MCF 10A (cell line): ENCODE measurements around the gene LCE4A. TPM values are rescaled to one million over a fixed set of nuclear protein-coding genes. Genes with fewer than 3 reads are reported as not detected.
A peak's percentile ranks its signal among the peaks of the same experiment; 100 is the strongest.

Experiments
- BruUV-seq: library from RNA; stranded (reverse); fragments of 400-500 nt; replicated peaks from 2 replicates; lab custom pipeline; 2021; lab: Mats Ljungman, UMichigan
- CTCF ChIA-PET: fragments of 300-600 bp; sonication (Branson Sonifier 250); formaldehyde crosslinking; extraction: SDS; loops from one replicate; lab custom pipeline; 2021; ENCODE audit warnings: antibody characterized with exemption, inconsistent platforms; lab: Yijun Ruan, JAX
- POLR2A ChIA-PET: fragments of 300-600, 350-650 bp; sonication (Branson Sonifier 250); formaldehyde crosslinking; extraction: SDS; loops from one replicate; lab custom pipeline; 2020; ENCODE audit warnings: antibody characterized with exemption, inconsistent platforms; lab: Yijun Ruan, JAX
- DNase-seq: peaks from one replicate; pipeline ENCODE4 v3.0.0-alpha.2; 2018; ENCODE audit not compliant: unreplicated experiment
- H3K27ac Mint-ChIP-seq: one replicate; pipeline ENCODE4 v1.8.0; 2022; ENCODE audit warnings: mild to moderate bottlenecking, low read depth, mixed read lengths; ENCODE audit not compliant: unreplicated experiment
- H3K27me3 Mint-ChIP-seq: one replicate; pipeline ENCODE4 v1.8.0; 2022; ENCODE audit warnings: mixed read lengths; ENCODE audit not compliant: insufficient read depth, unreplicated experiment
- H3K36me3 Mint-ChIP-seq: one replicate; pipeline ENCODE4 v1.8.0; 2022; ENCODE audit warnings: mild to moderate bottlenecking, moderate library complexity, mixed read lengths; ENCODE audit not compliant: insufficient read depth, unreplicated experiment
- H3K4me1 Mint-ChIP-seq: one replicate; pipeline ENCODE4 v1.8.0; 2022; ENCODE audit warnings: mixed read lengths; ENCODE audit not compliant: insufficient read depth, unreplicated experiment
- H3K4me3 Mint-ChIP-seq: one replicate; pipeline ENCODE4 v1.8.0; 2022; ENCODE audit warnings: mild to moderate bottlenecking, moderate library complexity, mixed read lengths; ENCODE audit not compliant: unreplicated experiment
- H3K9me3 Mint-ChIP-seq: one replicate; pipeline ENCODE4 v1.8.0; 2022; ENCODE audit warnings: mixed read lengths; ENCODE audit not compliant: unreplicated experiment
- intact Hi-C: fragments of 100-400 bp; cut with micrococcal nuclease; formaldehyde crosslinking; loops from 2 replicates; pipeline ENCODE4 v1.14.1; 2022
- total RNA-seq: library from RNA; stranded (reverse); gene quantifications from 2 replicates; pipeline ENCODE4 v1.2.3, GENCODE V29; 2022
- TF ChIP-seq, protein P1 (sequence below): fragments of 200-600 bp; IDR thresholded peaks from one replicate; pipeline ENCODE4 v1.8.0; 2022; ENCODE audit warnings: antibody characterized with exemption, mild to moderate bottlenecking; ENCODE audit not compliant: unreplicated experiment

Gene LCE4A
- total RNA-seq, 1 experiment from 2014 or later, result not detected

DNA sequence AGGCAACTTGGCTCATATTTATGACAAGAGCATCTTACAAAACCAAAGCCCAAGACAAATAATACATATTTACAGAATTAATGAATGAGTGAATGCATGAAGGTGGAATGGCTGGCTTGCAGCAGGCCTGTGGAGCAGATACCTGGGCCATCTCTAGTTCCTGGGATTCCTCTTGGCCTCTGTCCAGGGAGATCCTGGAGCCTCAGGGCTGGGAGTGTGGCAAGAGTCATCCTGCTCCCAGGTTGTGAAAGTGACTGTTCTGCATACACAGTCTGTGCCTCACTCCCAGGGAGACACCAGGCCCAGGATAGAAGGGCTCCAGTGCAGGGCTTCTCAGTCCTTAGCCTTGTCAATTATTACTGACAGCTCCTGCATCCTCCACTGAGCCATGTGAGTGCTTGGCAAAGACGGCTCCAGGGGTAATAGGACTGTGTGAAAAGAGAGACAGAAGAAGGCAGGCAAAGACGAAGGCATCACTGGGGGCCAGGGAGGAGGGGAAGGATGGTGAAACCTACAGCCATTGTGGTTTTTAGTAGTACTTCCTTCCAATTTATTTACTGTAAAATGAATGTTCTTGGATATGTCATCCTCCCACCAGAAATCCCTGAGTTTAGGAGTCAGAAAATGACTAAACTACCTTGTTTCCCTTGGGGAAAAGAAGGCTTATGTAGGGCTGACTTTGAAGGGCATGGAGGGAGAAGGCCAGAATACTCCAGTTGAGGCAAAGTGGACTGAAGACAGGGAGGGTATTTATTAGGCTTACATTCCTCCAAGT is 35.6 kb downstream of the LCE4A start:
- DNase-seq, result peak; percentile 98
- CTCF ChIA-PET, result interaction anchor here (0.5 to 2.8 kb wide), 10 partner anchors 16 to 937 kb away, joined by 3 to 26 read pairs (median 4); a partner anchor contains a TSS
- no TSS peak for BruUV-seq

DNA sequence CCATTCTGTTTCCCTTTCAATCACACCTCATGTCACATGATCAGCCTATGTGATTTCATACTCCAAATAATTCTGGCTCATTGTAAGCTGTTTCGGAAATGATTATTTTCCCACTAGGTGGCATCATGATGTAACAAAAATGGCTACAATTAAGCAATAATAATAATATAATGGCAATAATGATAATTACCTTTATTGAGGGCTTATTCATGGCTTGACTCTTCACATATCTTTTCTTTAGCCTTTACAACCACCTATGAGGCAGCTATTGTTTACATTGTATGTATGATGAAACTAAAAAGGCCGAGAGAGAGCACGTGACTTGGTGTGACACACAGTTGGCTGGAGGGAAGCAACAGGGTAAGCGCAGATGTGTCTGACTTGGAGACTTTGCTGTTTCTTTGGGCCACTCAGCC is 37.3 kb downstream of the LCE4A start:
- TF ChIP-seq, protein P1, sequence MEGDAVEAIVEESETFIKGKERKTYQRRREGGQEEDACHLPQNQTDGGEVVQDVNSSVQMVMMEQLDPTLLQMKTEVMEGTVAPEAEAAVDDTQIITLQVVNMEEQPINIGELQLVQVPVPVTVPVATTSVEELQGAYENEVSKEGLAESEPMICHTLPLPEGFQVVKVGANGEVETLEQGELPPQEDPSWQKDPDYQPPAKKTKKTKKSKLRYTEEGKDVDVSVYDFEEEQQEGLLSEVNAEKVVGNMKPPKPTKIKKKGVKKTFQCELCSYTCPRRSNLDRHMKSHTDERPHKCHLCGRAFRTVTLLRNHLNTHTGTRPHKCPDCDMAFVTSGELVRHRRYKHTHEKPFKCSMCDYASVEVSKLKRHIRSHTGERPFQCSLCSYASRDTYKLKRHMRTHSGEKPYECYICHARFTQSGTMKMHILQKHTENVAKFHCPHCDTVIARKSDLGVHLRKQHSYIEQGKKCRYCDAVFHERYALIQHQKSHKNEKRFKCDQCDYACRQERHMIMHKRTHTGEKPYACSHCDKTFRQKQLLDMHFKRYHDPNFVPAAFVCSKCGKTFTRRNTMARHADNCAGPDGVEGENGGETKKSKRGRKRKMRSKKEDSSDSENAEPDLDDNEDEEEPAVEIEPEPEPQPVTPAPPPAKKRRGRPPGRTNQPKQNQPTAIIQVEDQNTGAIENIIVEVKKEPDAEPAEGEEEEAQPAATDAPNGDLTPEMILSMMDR, result no peak
- intact Hi-C loops, result loop anchor here (1.0 to 10.0 kb wide), 3 partner anchors 24 to 290 kb away; partner anchors contain the start of gene SPRR1B
- DNase-seq, result peak; percentile 89
- CTCF ChIA-PET, result interaction anchor here (0.5 to 2.8 kb wide), 15 partner anchors 8 to 543 kb away, joined by 3 to 26 read pairs (median 4); partner anchors contain the start of gene KPRP
- H3K4me3 Mint-ChIP-seq, result no peak overlapping the region
- no peaks in the 10 kb centered on the region for H3K36me3 Mint-ChIP-seq
- peaks cover 34% of the 10 kb centered on the region for H3K4me1 Mint-ChIP-seq
- peak overlapping the region; percentile 71 for H3K27ac Mint-ChIP-seq
- POLR2A ChIA-PET, result interaction anchor here (0.6 to 3.3 kb wide), 9 partner anchors 9 to 209 kb away, joined by 3 to 16 read pairs (median 3); partner anchors contain the start of gene KPRP
- no peaks in the 10 kb centered on the region for H3K27me3 Mint-ChIP-seq
- H3K9me3 Mint-ChIP-seq, result no peaks in the 10 kb centered on the region
- no TSS peak for BruUV-seq

More for the DNA sequence above, 35.6 kb downstream of the LCE4A start:
- no peaks in the 10 kb centered on the region for H3K27me3 Mint-ChIP-seq
- POLR2A ChIA-PET, result interaction anchor here (0.7 to 3.3 kb wide), 5 partner anchors 9 to 120 kb away, joined by 3 to 16 read pairs (median 6); partner anchors contain the start of gene KPRP
- H3K4me1 Mint-ChIP-seq, result peaks cover 45% of the 10 kb centered on the region
- H3K27ac Mint-ChIP-seq, result peak overlapping the region; percentile 39
- intact Hi-C loops, result loop anchor here (10.0 kb wide), 1 partner anchor 291 kb away; the partner anchor contains the start of gene SPRR1B
- TF ChIP-seq, protein P1, result no peak
- H3K36me3 Mint-ChIP-seq, result no peaks in the 10 kb centered on the region
- peak overlapping the region; percentile 7 for H3K4me3 Mint-ChIP-seq
- H3K9me3 Mint-ChIP-seq, result no peaks in the 10 kb centered on the region

DNA sequence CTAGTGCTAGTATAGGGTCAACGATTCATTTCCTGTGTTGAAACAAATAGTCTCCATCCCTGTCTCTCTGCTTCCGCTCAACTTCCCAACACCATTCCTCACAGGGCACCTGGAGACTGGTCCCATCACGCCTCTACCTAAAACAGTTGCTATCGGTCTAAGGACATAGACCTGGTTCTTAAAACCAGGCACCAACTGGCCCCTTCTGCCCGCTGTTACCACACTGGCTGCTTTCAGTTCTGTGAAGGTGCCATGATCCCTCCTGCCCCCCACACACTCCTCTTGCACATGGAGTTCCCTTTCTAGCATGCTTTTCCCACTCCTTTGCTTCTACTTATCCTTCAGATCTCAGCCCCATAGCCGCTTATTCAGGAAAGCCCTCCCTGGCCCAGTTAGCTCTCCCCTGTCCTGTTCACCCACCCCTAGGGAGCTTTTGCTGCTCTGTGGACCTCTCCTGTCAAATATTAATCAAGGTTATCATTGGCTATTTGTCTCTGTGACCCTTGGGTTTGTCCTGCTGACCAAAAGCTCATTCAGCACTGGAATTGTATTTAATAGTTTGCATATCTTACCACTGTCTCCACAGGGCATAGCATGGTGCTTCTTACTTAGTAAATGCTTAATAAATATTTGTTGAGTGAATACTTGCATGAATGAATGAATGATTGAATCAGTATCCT is 37.9 kb downstream of the LCE4A start:
- H3K4me1 Mint-ChIP-seq, result peaks cover 34% of the 10 kb centered on the region
- no TSS peak for BruUV-seq
- H3K27me3 Mint-ChIP-seq, result no peaks in the 10 kb centered on the region
- ChIA-PET POLR2A (interaction anchor here (0.9 to 3.3 kb wide), 6 partner anchors 8 to 125 kb away, joined by 3 to 16 read pairs (median 4); partner anchors contain the start of gene KPRP), CTCF (interaction anchor here (0.5 to 2.8 kb wide), 6 partner anchors 8 to 181 kb away, joined by 3 to 26 read pairs (median 4); no protein-coding TSS in a partner anchor)
- no peaks in the 10 kb centered on the region for H3K9me3 Mint-ChIP-seq
- intact Hi-C loops, result loop anchor here (1.0 to 10.0 kb wide), 3 partner anchors 23 to 289 kb away; partner anchors contain the start of gene SPRR1B
- peak overlapping the region; percentile 71 for H3K27ac Mint-ChIP-seq
- TF ChIP-seq, protein P1, result no peak
- H3K4me3 Mint-ChIP-seq, result no peak overlapping the region
- no peak for DNase-seq
- H3K36me3 Mint-ChIP-seq, result no peaks in the 10 kb centered on the region
